Heart right ventricle (tissue), 16 donors: Measurements from ENCODE around the gene GPANK1. TPM values are rescaled to one million over a fixed set of nuclear protein-coding genes. Genes with fewer than 3 reads are reported as not detected.

Source experiments
- ATAC-seq, 8 donors: fragments of 200-7000 bp; cut with Tn5 transposase; one replicate each; pipeline ENCODE4 v1.9.1; 2020; ENCODE audit warnings: mild to moderate bottlenecking in 8 of 8, moderate library complexity in 8 of 8, moderate number of reproducible peaks in 1 of 8
- DNase-seq, 2 donors: peaks; one replicate each; pipeline ENCODE4 v3.0.0-alpha.2; 2020
- H3K27ac ChIP-seq, 10 donors: fragments of 200-600 bp; sonication (generic) in 2 of 10; one replicate each; pipeline versions ENCODE4 v1.5.0 to v1.8.0; 2020 to 2022; ENCODE audit warnings: mild to moderate bottlenecking in 3 of 10
- H3K27me3 ChIP-seq, 7 donors: fragments of 200-600 bp; one replicate each; pipeline ENCODE4 v1.8.0; 2021 to 2022; ENCODE audit warnings: mild to moderate bottlenecking in 2 of 7
- H3K36me3 ChIP-seq, 9 donors: fragments of 200-600 bp; sonication (generic) in 1 of 9; one replicate each; pipeline versions ENCODE4 v1.5.0 to v1.8.0; 2020 to 2022; ENCODE audit warnings: mild to moderate bottlenecking in 2 of 9
- H3K4me1 ChIP-seq, 9 donors: fragments of 200-600 bp; sonication (generic) in 1 of 9; one replicate each; pipeline versions ENCODE4 v1.5.0 to v1.8.0; 2020 to 2022; ENCODE audit warnings: mild to moderate bottlenecking in 4 of 9
- H3K4me3 ChIP-seq, 10 donors: fragments of 200-600 bp; sonication (generic) in 2 of 10; one replicate each; pipeline versions ENCODE4 v1.5.0 to v1.8.0; 2020 to 2022; ENCODE audit warnings: mild to moderate bottlenecking in 7 of 10, moderate library complexity in 2 of 10
- H3K9me3 ChIP-seq, 11 donors: fragments of 200-600 bp in 10 of 11; sonication (generic) in 2 of 11; one replicate each; pipeline versions ENCODE4 v1.5.0 to v1.8.0; 2013 to 2022; ENCODE audit warnings: mild to moderate bottlenecking in 2 of 11, control low read depth in 1 of 11, moderate library complexity in 1 of 11
- WGBS, 2 donors: extraction: QIAGEN DNeasy Blood & Tissue Kit; methylation state at CpG; one replicate each; pipeline ENCODE4 v1.1.7; 2013; ENCODE audit warnings: inconsistent platforms in 1 of 2; 5-methylcytosine and 5-hydroxymethylcytosine counted together
- intact Hi-C, 10 donors: fragments of 100-400 bp; cut with DNase I; formaldehyde crosslinking; loops; one replicate each; pipeline versions ENCODE4 v1.11.1 to v1.14.2; 2022
- polyA plus RNA-seq, 2 donors: library from polyadenylated mRNA; stranded (reverse); fragments of 200-250 nt; gene quantifications; one replicate each; pipeline ENCODE4 v1.2.3, GENCODE V29; 2013
- total RNA-seq, 10 donors: library from RNA; stranded (reverse); fragmentation: NEBNext Ultra II Directional in 3 of 10; extraction: Animal tissue kit (Norgen Biotek cat#: 25700) in 3 of 10; gene quantifications; one replicate each; pipeline versions ENCODE4 v1.2.1 to v1.2.4, GENCODE V29; 2021 to 2023
- TF ChIP-seq, protein P1 (sequence below), 9 donors: fragments of 200-600 bp; sonication (generic) in 2 of 9; IDR thresholded peaks; one replicate each; pipeline versions ENCODE4 v1.5.0 to v1.8.0; 2021 to 2022; ENCODE audit warnings: antibody characterized with exemption in 9 of 9, mild to moderate bottlenecking in 5 of 9, moderate library complexity in 1 of 9
- donor health status: Arrhythmogenic right ventricular cardiomyopathy.
- donor health status: ischemic (EF 13 %, LVEDD 7.1; RV severe dilation, severe dysfunction).
- donor health status: healthy with polysubstance abuse.
- donor health status: DM: no; HTN: yes; CAD: no.
- donor health status: DM: no; HTN: no; CAD: no.
- donor health status: ischemic (EF 25% LVEDD 6.9; RV normal size, moderate dysfunction).
- donor health status: ischemic (EF 25% LVEDD 5.7; RV mildly dilated, moderate dysfunction).
- donor health status: healthy.
- donor health status: DM: yes; HTN: yes; CAD: no.
- donor health status: Ischemic cardiomyopathy.
- donor health status: ischemic (EF 35%, LVEDD 5.7; RV mildly dilated, moderate dysfunction).
- donor health status: nonischemic (EF 11% LVEDD 7.7; RV severe dilation, severe dysfunction).
- donor health status: DM: yes; HTN: yes; CAD: no.
- donor health status: PGD.
- donor health status: ischemic (EF 29% LVEDD 5.4; RV normal size, mild dysfunction).
- donor health status: nonischemic (EF 23%, LVEDD 6.1; RV moderate dilation, normal function).

The GPANK1 gene
- total and polyA plus RNA-seq, 12 donors, result 14.5 to 23.8 (median 18.2) TPM

DNA sequence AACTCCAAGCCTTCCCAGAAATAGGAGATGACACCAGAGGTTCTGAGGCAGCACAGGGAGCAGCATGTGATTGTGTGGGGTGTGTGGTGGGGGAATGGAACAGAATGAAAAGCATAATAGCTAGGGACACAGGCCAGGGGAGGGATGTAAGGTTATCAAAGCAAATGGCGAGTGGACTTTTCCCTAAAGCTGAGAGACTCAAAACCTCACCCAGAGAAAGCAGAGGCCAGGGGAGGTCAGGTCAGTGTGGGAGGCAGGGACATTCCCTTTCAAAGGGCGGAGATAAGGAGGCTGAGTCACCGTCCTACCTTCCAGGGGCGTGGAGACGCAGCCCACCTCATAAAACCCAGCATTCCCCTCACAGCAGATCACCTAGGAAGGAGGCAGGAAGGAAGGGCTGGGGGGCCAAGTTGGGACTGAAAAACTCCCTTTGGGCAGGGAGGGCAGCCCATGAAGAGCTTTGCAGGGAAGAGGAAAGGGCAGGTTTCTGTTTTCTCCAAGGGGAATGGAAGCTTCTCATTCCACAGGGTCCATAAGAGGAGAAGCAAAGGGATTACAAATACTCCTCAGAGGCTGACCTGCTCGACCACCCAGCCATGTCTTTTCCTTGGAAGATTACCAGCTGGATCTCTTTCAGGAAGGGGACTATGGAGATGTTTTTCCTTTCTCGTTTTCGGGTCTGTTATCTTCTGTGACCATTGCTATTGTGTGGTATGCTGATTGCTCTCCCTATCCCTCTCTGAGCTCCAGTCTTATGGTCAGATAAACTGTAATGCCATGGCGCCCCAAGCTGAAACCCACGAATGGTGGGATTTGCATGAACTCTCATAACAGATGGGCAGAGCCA lies 25.7 kb upstream of the GPANK1 start:
- Histone ChIP-seq H3K4me1 (peaks cover 0 to 4% (median 0%) of the 10 kb centered on the region in 9 donors), H3K27me3 (no peaks in the 10 kb centered on the region), H3K36me3 (peaks cover 5 to 100% (median 75%) of the 10 kb centered on the region in 9 donors), H3K4me3 (no peak overlapping the region), H3K27ac (no peak overlapping the region), H3K9me3 (no peaks in the 10 kb centered on the region)
- TF ChIP-seq, protein P1, sequence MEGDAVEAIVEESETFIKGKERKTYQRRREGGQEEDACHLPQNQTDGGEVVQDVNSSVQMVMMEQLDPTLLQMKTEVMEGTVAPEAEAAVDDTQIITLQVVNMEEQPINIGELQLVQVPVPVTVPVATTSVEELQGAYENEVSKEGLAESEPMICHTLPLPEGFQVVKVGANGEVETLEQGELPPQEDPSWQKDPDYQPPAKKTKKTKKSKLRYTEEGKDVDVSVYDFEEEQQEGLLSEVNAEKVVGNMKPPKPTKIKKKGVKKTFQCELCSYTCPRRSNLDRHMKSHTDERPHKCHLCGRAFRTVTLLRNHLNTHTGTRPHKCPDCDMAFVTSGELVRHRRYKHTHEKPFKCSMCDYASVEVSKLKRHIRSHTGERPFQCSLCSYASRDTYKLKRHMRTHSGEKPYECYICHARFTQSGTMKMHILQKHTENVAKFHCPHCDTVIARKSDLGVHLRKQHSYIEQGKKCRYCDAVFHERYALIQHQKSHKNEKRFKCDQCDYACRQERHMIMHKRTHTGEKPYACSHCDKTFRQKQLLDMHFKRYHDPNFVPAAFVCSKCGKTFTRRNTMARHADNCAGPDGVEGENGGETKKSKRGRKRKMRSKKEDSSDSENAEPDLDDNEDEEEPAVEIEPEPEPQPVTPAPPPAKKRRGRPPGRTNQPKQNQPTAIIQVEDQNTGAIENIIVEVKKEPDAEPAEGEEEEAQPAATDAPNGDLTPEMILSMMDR (IDR thresholded peaks at IDR 0.05), result no peak
- ATAC-seq, result peak in 3 of 8 donors; percentile 32 to 49 (median 40)
- DNase-seq, result no peak
- WGBS, 2 donors, result 65 to 75% methylated on average over 10 of the region's 10 CpGs
- intact Hi-C loops, result no loop called here

DNA sequence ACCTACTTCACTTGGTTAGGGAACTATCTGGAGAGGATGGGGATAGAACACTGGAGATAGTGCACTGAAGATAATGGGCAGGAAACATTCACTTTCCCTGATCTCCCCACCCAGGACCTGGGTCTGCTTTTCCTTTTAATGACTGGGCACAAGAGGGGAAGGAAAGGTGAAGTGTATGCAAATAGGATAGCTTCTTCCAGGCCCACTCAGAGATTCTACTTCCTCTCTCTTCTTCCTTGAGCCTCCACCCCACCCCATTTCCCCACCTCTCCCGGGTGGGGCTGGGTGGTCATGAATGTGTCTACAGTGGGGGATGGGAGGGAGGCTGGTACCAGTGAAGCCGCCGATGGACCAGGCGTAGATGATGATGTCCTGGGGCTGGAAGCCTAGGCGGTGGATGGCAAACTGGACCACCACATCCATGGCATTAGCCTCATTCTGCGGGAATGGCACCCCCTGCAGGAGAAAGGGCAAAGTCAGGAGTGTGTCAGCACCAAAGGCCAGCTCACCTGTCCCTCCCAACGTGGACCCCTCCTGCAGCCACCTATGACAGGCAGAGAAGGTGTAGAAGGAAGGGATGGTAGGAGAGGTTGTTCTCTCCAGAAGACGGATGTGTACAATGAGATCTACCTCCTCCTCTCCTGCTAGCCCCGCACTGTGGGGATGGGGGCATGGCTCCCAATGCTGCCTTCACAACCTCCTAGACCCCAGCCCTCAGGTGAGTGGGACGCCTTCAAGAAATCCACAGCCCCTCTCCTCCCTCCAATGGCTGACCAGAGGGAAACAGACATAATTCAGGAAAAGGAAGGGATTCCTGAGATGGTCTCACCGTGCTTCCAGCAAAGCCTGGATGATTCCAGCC lies 24.7 kb upstream of the GPANK1 start:
- no peak for ATAC-seq
- Histone ChIP-seq H3K4me3 (no peak overlapping the region), H3K36me3 (peaks cover 5 to 100% (median 66%) of the 10 kb centered on the region in 9 donors), H3K4me1 (peaks cover 0 to 4% (median 0%) of the 10 kb centered on the region in 9 donors), H3K27ac (no peak overlapping the region), H3K27me3 (no peaks in the 10 kb centered on the region), H3K9me3 (no peaks in the 10 kb centered on the region)
- DNase-seq, result no peak
- TF ChIP-seq, protein P1 (IDR thresholded peaks at IDR 0.05), result peak in 5 of 9 donors; percentile 12 to 43 (median 22)
- intact Hi-C loops, result loop anchor here in 4 of 10 donors (10.0 kb wide), 4 partner anchors 75 to 255 kb away; partner anchors contain the start of genes CFB (in 1 of the 4), NEU1 (in 1 of the 4) and SAPCD1 (in 1 of the 4)
- 77 to 81% methylated on average over 11 of the region's 11 CpGs for WGBS, 2 donors

DNA sequence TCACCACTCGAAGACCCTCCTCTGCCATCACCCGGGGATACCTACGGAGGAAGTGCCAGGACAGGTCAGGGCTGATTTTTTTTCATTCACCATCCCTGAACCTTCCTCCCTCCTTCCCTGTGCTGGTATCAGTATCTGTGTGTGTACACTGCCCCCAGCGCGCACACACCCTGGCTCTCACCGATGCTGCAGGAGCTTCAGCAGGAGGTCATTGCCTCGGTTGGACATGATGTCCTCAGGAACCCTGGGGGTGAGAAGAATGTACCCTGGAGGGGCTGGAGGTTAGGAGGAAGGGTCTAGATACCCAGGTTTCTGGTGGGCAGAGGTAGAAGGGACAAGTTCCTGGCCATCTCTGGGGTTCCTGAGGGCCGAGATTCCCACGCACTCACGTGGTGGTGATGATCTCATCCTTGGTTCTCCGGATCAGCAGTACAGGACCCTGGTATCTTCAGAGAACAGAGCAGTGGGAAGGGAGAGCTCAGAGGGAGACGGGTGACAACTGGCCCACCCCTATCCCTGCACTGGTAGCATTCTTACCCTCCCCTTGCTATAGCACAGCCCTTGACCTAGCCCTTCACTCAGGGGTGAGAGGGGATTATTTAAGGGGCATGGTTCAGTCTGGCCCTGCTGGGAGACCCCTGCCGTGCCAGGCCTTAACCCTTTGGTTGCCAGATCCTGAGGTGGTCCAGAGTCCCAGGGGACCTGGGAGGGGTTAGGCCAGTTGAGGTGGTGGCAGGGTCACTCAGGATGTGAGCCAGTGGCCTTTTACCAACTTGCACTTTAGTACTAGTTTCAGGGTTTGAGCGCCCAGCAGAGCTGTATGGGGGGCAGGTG lies 23.3 kb upstream of the GPANK1 start:
- no peak overlapping the region for H3K27ac ChIP-seq
- H3K4me3 ChIP-seq, result no peak overlapping the region
- TF ChIP-seq, protein P1 (IDR thresholded peaks at IDR 0.05), result no peak
- intact Hi-C loops, result loop anchor here in 4 of 10 donors (10.0 kb wide), 4 partner anchors 77 to 257 kb away; partner anchors contain the start of genes CFB (in 1 of the 4), NEU1 (in 1 of the 4) and SAPCD1 (in 1 of the 4)
- ATAC-seq (peak in 2 of 8 donors; percentile 10 to 20), DNase-seq (no peak)
- WGBS, 2 donors, result 81 to 82% methylated on average over 14 of the region's 14 CpGs
- peaks cover 5 to 90% (median 54%) of the 10 kb centered on the region in 9 donors for H3K36me3 ChIP-seq
- peaks cover 0 to 6% (median 3%) of the 10 kb centered on the region in 9 donors for H3K4me1 ChIP-seq
- no peaks in the 10 kb centered on the region for H3K9me3 ChIP-seq
- no peaks in the 10 kb centered on the region for H3K27me3 ChIP-seq
